HCT116 (cell line): ENCODE data around the gene ARMH4. TPM values are rescaled to one million over a fixed set of nuclear protein-coding genes. Genes with fewer than 3 reads are reported as not detected.

Experiments used
- ATAC-seq: fragments of 200-7000 bp; cut with Tn5 transposase; 2 replicates; pipeline ENCODE4 v1.9.1; 2020; ENCODE audit warnings: mild to moderate bottlenecking, moderate library complexity
- BruUV-seq: library from RNA; stranded (reverse); fragments of 400-500 nt; replicated peaks from 2 replicates; lab custom pipeline; 2021; lab: Mats Ljungman, UMichigan
- CTCF ChIA-PET: fragments of 300-600 bp; sonication (Branson Sonifier 250); formaldehyde crosslinking; loops from one replicate; lab custom pipeline; 2021; ENCODE audit warnings: antibody characterized with exemption; lab: Charles Lee
- POLR2A ChIA-PET: fragments of 300-600, 350-600 bp; sonication (Branson Sonifier 250); formaldehyde crosslinking; loops from one replicate; lab custom pipeline; 2021; ENCODE audit warnings: antibody characterized with exemption; lab: Charles Lee
- RAD21 ChIA-PET, 2 experiments: fragments of 300-600 bp; sonication (Branson Sonifier 250); formaldehyde crosslinking; loops; one replicate each; lab custom pipeline; 2023; ENCODE audit warnings: low total read pairs in 2 of 2; ENCODE audit not compliant: uncharacterized antibody in 2 of 2, unreplicated experiment in 2 of 2, low non-redundant PET in 1 of 2; lab: Charles Lee
- DNase-seq: peaks from one replicate; pipeline ENCODE4 v3.0.0-alpha.2; 2010; ENCODE audit warnings: low read depth, low spot score
- H2AFZ ChIP-seq: fragments of 200-600 bp; shearing (Covaris generic), sonication (generic); 2 replicates; pipeline ENCODE4 v1.6.1; 2017; ENCODE audit warnings: low read depth, mixed run types, mixed read lengths, antibody characterized with exemption, low read length; ENCODE audit not compliant: poor library complexity, severe bottlenecking
- H3K27ac ChIP-seq: 2 replicates; pipeline ENCODE4 v1.5.1; 2012; ENCODE audit warnings: low read depth, low read length
- H3K27me3 ChIP-seq: fragments of 200-600 bp; sonication (generic); 2 replicates; pipeline ENCODE4 v1.6.1; 2016; ENCODE audit warnings: mixed run types, low read length, mixed read lengths; ENCODE audit not compliant: insufficient read depth
- H3K36me3 ChIP-seq, 2 experiments: fragments of 200-500 bp in 1 of 2; fragments of 200-600 bp in 1 of 2; sonication (Bioruptor generic) in 1 of 2; sonication (generic) in 1 of 2; 2 replicates each; pipeline versions ENCODE4 v1.5.1 to v1.6.1; 2014 to 2016; ENCODE audit warnings: low read length in 2 of 2, inconsistent platforms in 1 of 2, mixed read lengths in 1 of 2, mixed run types in 1 of 2; ENCODE audit not compliant: insufficient read depth in 2 of 2, control insufficient read depth in 1 of 2
- H3K4me1 ChIP-seq, 2 experiments: fragments of 200-600 bp in 1 of 2; sonication (generic) in 1 of 2; 2 replicates each; pipeline versions ENCODE4 v1.5.1 to v1.6.1; 2012 to 2017; ENCODE audit warnings: low read length in 2 of 2, inconsistent platforms in 1 of 2, mild to moderate bottlenecking in 1 of 2, mixed read lengths in 1 of 2, mixed run types in 1 of 2, moderate library complexity in 1 of 2; ENCODE audit not compliant: insufficient read depth in 2 of 2, control insufficient read depth in 1 of 2
- H3K4me2 ChIP-seq: fragments of 200-600 bp; sonication (generic); 2 replicates; pipeline ENCODE4 v1.6.1; 2017; ENCODE audit warnings: mixed run types, low read length, mixed read lengths
- H3K4me3 ChIP-seq, 2 experiments: fragments of 200-600 bp in 1 of 2; sonication (generic) in 1 of 2; replicated peaks in 1 of 2; 2 replicates each; pipeline ENCODE4 v1.5.1; 2011 to 2016; ENCODE audit warnings: low read length in 2 of 2, control low read depth in 1 of 2, low read depth in 1 of 2, mild to moderate bottlenecking in 1 of 2, mixed read lengths in 1 of 2, mixed run types in 1 of 2
- H3K79me2 ChIP-seq: fragments of 200-600 bp; sonication (generic); 2 replicates; pipeline ENCODE4 v1.6.1; 2017; ENCODE audit warnings: mild to moderate bottlenecking, mixed run types, low read length, moderate library complexity, mixed read lengths; ENCODE audit not compliant: insufficient read depth
- H3K9ac ChIP-seq: fragments of 200-600 bp; sonication (generic); 2 replicates; pipeline ENCODE4 v1.6.1; 2016; ENCODE audit warnings: low read length, mixed read lengths
- H3K9me2 ChIP-seq: fragments of 200-600 bp; sonication (generic), shearing (Covaris generic); 2 replicates; pipeline ENCODE4 v1.6.1; 2017; ENCODE audit warnings: mixed run types, mild to moderate bottlenecking, moderate library complexity; ENCODE audit not compliant: insufficient read depth
- H3K9me3 ChIP-seq, 2 experiments: fragments of 200-500 bp in 1 of 2; fragments of 200-600 bp in 1 of 2; sonication (Bioruptor generic) in 1 of 2; sonication (generic) in 1 of 2; 2 replicates each; pipeline ENCODE4 v1.6.1; 2014 to 2017; ENCODE audit warnings: low read length in 2 of 2, mixed read lengths in 2 of 2, inconsistent platforms in 1 of 2, low read depth in 1 of 2, mild to moderate bottlenecking in 1 of 2, mixed run types in 1 of 2, moderate library complexity in 1 of 2; ENCODE audit not compliant: control insufficient read depth in 1 of 2, insufficient read depth in 1 of 2
- H4K20me1 ChIP-seq: fragments of 200-600 bp; sonication (generic), shearing (Covaris generic); 2 replicates; pipeline ENCODE4 v1.6.1; 2017; ENCODE audit warnings: mixed run types, mild to moderate bottlenecking, moderate library complexity; ENCODE audit not compliant: insufficient read depth
- CBX3 ChIP-seq: IDR thresholded peaks from 2 replicates; pipeline ENCODE4 v1.6.1; 2012; ENCODE audit warnings: low read depth
- CEBPB ChIP-seq: IDR thresholded peaks from 2 replicates; pipeline ENCODE4 v1.6.1; 2012; ENCODE audit warnings: low read depth
- EGR1 ChIP-seq: IDR thresholded peaks from 2 replicates; pipeline ENCODE4 v1.6.1; 2012; ENCODE audit warnings: low read depth
- ELF1 ChIP-seq: IDR thresholded peaks from 2 replicates; pipeline ENCODE4 v1.6.1; 2012; ENCODE audit warnings: low read depth, borderline replicate concordance
- EZH2phosphoT487 ChIP-seq: fragments of 200-600 bp; IDR thresholded peaks from 2 replicates; pipeline ENCODE4 v1.6.1; 2018; ENCODE audit warnings: antibody characterized with exemption, borderline replicate concordance
- FOSL1 ChIP-seq: IDR thresholded peaks from 2 replicates; pipeline ENCODE4 v1.6.1; 2012; ENCODE audit warnings: low read depth
- POLR2A ChIP-seq: IDR thresholded peaks from 2 replicates; pipeline ENCODE4 v1.7.0; 2011; ENCODE audit warnings: borderline replicate concordance; ENCODE audit not compliant: insufficient read depth, insufficient read length; ENCODE audit errors: extremely low read depth
- POLR2AphosphoS5 ChIP-seq: IDR thresholded peaks from 2 replicates; pipeline ENCODE4 v1.6.1; 2011; ENCODE audit warnings: mild to moderate bottlenecking, low read depth, low read length, moderate library complexity
- RAD21 ChIP-seq: IDR thresholded peaks from 2 replicates; pipeline ENCODE4 v1.6.1; 2012; ENCODE audit warnings: low read depth, mild to moderate bottlenecking
- SRF ChIP-seq: IDR thresholded peaks from 2 replicates; pipeline ENCODE4 v1.6.1; 2012; ENCODE audit warnings: low read depth
- TCF7L2 ChIP-seq: IDR thresholded peaks from 2 replicates; pipeline ENCODE4 v1.7.0; 2011; ENCODE audit warnings: borderline replicate concordance, inconsistent platforms; ENCODE audit not compliant: insufficient read depth, insufficient read length; ENCODE audit errors: extremely low read depth
- YY1 ChIP-seq: IDR thresholded peaks from 2 replicates; pipeline ENCODE4 v1.6.1; 2011; ENCODE audit warnings: low read length, low read depth, moderate library complexity, mild to moderate bottlenecking; ENCODE audit not compliant: insufficient replicate concordance; ENCODE audit errors: extremely low read depth
- ZFX ChIP-seq: fragments of 450-650 bp; IDR thresholded peaks from 2 replicates; pipeline ENCODE4 v1.6.1; 2017
- ZNF274 ChIP-seq: fragments of 200-500 bp; sonication (Bioruptor generic); IDR thresholded peaks from 2 replicates; pipeline ENCODE4 v1.6.1; 2014; ENCODE audit warnings: mild to moderate bottlenecking, low read depth, low read length, inconsistent platforms
- intact Hi-C: fragments of 100-400 bp; cut with micrococcal nuclease; formaldehyde crosslinking; loops from 2 replicates; pipeline ENCODE4 v1.10.0; 2022
- total RNA-seq: library from RNA; stranded (reverse); gene quantifications from one replicate; pipeline ENCODE4 v1.2.1, GENCODE V29; 2021; ENCODE audit not compliant: unreplicated experiment
- TF ChIP-seq, protein P1 (sequence below), 3 experiments: fragments of 200-600 bp in 1 of 3; sonication (generic) in 1 of 3; IDR thresholded peaks in 2 of 3; conservative IDR thresholded peaks in 1 of 3; 2 replicates each; pipeline ENCODE4 v1.5.1; 2012 to 2017; ENCODE audit warnings: low read depth in 2 of 3, low read length in 2 of 3, antibody characterized with exemption in 1 of 3, borderline replicate concordance in 1 of 3, control low read depth in 1 of 3, mild to moderate bottlenecking in 1 of 3, mixed read lengths in 1 of 3, mixed run types in 1 of 3, moderate library complexity in 1 of 3; ENCODE audit not compliant: insufficient read depth in 1 of 3
- TF ChIP-seq, protein P2 (sequence below): IDR thresholded peaks from 2 replicates; pipeline ENCODE4 v1.6.1; 2012; ENCODE audit warnings: low read depth
- TF ChIP-seq, protein P3 (sequence below): IDR thresholded peaks from 2 replicates; pipeline ENCODE4 v1.6.1; 2011; ENCODE audit warnings: mild to moderate bottlenecking, low read length, moderate library complexity; ENCODE audit not compliant: insufficient replicate concordance; ENCODE audit errors: extremely low read depth
- TF ChIP-seq, protein P4 (sequence below): IDR thresholded peaks from 2 replicates; pipeline ENCODE4 v1.6.1; 2012
- TF ChIP-seq, protein P5 (sequence below): IDR thresholded peaks from 2 replicates; pipeline ENCODE4 v1.6.1; 2012

Gene ARMH4
- total RNA-seq, 1 experiment from 2014 or later: 1.7 TPM

DNA sequence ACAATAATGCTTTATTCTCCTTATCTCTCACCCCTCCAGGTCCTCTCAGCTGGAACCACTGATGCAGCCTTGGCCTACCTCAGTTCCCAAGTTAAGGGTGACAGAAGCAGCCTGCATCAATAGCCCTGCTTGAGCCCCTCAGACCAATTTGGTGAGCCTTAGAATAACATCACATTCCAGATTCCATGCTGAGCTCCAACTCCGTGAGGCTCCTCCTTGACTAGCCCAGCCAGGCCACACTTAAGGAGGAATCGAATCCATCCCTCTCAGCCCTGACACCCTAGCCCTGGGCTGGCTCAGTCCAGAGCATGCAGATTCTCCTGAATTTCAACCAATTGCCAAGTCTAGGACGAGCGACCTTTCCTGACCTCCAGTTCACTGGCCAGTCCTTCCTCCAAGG lies 91.1 kb downstream of the ARMH4 start:
- Histone ChIP-seq H3K4me1 (no peaks in the 10 kb centered on the region), H3K79me2 (no peaks in the 10 kb centered on the region), H3K27me3 (peaks cover 24% of the 10 kb centered on the region; the same call in 1 of the 2 replicates), H3K36me3 (no peaks in the 10 kb centered on the region), H3K9ac (no peak overlapping the region), H3K9me2 (no peaks in the 10 kb centered on the region), H2AFZ (no peak overlapping the region), H3K4me2 (no peak overlapping the region), H3K4me3 (no peak overlapping the region), H3K27ac (no peak overlapping the region), H4K20me1 (no peaks in the 10 kb centered on the region), H3K9me3 (no peaks in the 10 kb centered on the region)
- DNase-seq (no peak), ATAC-seq (no peak)
- POLR2A ChIA-PET: no interaction called here
- RAD21 ChIA-PET: no interaction called here
- CTCF ChIA-PET: no interaction called here
- no TSS peak for BruUV-seq
- TF ChIP-seq RAD21 (no peak), ZNF274 (no peak), POLR2AphosphoS5 (no peak), YY1 (no peak), CEBPB (no peak), ELF1 (no peak), FOSL1 (no peak), EZH2phosphoT487 (no peak), ZFX (no peak), POLR2A (no peak), EGR1 (no peak), SRF (no peak), TCF7L2 (no peak), CBX3 (no peak)
- TF ChIP-seq, protein P1, sequence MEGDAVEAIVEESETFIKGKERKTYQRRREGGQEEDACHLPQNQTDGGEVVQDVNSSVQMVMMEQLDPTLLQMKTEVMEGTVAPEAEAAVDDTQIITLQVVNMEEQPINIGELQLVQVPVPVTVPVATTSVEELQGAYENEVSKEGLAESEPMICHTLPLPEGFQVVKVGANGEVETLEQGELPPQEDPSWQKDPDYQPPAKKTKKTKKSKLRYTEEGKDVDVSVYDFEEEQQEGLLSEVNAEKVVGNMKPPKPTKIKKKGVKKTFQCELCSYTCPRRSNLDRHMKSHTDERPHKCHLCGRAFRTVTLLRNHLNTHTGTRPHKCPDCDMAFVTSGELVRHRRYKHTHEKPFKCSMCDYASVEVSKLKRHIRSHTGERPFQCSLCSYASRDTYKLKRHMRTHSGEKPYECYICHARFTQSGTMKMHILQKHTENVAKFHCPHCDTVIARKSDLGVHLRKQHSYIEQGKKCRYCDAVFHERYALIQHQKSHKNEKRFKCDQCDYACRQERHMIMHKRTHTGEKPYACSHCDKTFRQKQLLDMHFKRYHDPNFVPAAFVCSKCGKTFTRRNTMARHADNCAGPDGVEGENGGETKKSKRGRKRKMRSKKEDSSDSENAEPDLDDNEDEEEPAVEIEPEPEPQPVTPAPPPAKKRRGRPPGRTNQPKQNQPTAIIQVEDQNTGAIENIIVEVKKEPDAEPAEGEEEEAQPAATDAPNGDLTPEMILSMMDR (IDR thresholded peaks at IDR 0.05 in 2 of 3, conservative IDR thresholded peaks at IDR 0.05 in 1 of 3; ENCODE audit: borderline replicate concordance in 1 of 3, insufficient read depth in 1 of 3, low read depth in 2 of 3, low read length in 2 of 3): no peak
- TF ChIP-seq, protein P2, sequence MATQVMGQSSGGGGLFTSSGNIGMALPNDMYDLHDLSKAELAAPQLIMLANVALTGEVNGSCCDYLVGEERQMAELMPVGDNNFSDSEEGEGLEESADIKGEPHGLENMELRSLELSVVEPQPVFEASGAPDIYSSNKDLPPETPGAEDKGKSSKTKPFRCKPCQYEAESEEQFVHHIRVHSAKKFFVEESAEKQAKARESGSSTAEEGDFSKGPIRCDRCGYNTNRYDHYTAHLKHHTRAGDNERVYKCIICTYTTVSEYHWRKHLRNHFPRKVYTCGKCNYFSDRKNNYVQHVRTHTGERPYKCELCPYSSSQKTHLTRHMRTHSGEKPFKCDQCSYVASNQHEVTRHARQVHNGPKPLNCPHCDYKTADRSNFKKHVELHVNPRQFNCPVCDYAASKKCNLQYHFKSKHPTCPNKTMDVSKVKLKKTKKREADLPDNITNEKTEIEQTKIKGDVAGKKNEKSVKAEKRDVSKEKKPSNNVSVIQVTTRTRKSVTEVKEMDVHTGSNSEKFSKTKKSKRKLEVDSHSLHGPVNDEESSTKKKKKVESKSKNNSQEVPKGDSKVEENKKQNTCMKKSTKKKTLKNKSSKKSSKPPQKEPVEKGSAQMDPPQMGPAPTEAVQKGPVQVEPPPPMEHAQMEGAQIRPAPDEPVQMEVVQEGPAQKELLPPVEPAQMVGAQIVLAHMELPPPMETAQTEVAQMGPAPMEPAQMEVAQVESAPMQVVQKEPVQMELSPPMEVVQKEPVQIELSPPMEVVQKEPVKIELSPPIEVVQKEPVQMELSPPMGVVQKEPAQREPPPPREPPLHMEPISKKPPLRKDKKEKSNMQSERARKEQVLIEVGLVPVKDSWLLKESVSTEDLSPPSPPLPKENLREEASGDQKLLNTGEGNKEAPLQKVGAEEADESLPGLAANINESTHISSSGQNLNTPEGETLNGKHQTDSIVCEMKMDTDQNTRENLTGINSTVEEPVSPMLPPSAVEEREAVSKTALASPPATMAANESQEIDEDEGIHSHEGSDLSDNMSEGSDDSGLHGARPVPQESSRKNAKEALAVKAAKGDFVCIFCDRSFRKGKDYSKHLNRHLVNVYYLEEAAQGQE: no peak
- TF ChIP-seq, protein P3, sequence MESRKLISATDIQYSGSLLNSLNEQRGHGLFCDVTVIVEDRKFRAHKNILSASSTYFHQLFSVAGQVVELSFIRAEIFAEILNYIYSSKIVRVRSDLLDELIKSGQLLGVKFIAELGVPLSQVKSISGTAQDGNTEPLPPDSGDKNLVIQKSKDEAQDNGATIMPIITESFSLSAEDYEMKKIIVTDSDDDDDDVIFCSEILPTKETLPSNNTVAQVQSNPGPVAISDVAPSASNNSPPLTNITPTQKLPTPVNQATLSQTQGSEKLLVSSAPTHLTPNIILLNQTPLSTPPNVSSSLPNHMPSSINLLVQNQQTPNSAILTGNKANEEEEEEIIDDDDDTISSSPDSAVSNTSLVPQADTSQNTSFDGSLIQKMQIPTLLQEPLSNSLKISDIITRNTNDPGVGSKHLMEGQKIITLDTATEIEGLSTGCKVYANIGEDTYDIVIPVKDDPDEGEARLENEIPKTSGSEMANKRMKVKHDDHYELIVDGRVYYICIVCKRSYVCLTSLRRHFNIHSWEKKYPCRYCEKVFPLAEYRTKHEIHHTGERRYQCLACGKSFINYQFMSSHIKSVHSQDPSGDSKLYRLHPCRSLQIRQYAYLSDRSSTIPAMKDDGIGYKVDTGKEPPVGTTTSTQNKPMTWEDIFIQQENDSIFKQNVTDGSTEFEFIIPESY: no peak
- TF ChIP-seq, protein P4, sequence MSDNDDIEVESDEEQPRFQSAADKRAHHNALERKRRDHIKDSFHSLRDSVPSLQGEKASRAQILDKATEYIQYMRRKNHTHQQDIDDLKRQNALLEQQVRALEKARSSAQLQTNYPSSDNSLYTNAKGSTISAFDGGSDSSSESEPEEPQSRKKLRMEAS: no peak
- TF ChIP-seq, protein P5, sequence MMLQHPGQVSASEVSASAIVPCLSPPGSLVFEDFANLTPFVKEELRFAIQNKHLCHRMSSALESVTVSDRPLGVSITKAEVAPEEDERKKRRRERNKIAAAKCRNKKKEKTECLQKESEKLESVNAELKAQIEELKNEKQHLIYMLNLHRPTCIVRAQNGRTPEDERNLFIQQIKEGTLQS: no peak
- intact Hi-C loops: no loop called here
